HEK293T (cell line): Measurements from ENCODE around the gene RAB31.
"Not testable (repeated sequence)": the region's sequence is repeated elsewhere in the genome, so short reads cannot be mapped to it uniquely, and the experiment has no call there.

Source experiments
- CTCF ChIA-PET: fragments of 350-600 bp; formaldehyde crosslinking; extraction: SDS; loops from one replicate; lab custom pipeline; 2021; ENCODE audit warnings: antibody characterized with exemption, inconsistent platforms; lab: Yijun Ruan, JAX
- POLR2A ChIA-PET: fragments of 350-600 bp; formaldehyde crosslinking; extraction: SDS; loops from one replicate; lab custom pipeline; 2020; ENCODE audit warnings: antibody characterized with exemption, inconsistent platforms; lab: Yijun Ruan, JAX
- DNase-seq: peaks from one replicate; pipeline ENCODE4 v3.0.0; 2012; ENCODE audit warnings: mixed read lengths; ENCODE audit errors: extremely low spot score
- ARNT ChIP-seq: fragments of 450-650 bp; IDR thresholded peaks from 2 replicates; pipeline ENCODE4 v1.6.1; 2017; ENCODE audit warnings: mild to moderate bottlenecking
- BHLHE40 ChIP-seq: fragments of 450-650 bp; IDR thresholded peaks from 2 replicates; pipeline ENCODE4 v1.6.1; 2016; ENCODE audit warnings: mild to moderate bottlenecking, moderate library complexity, borderline replicate concordance
- CTBP1 ChIP-seq: fragments of 450-650 bp; IDR thresholded peaks from 2 replicates; pipeline ENCODE4 v1.6.1; 2016; ENCODE audit warnings: borderline replicate concordance
- ELF4 ChIP-seq: fragments of 450-650 bp; IDR thresholded peaks from 2 replicates; pipeline ENCODE4 v1.6.1; 2017; ENCODE audit warnings: antibody characterized with exemption
- FOXA1 ChIP-seq: fragments of 450-650 bp; IDR thresholded peaks from 2 replicates; pipeline ENCODE4 v1.6.1; 2016; ENCODE audit warnings: mild to moderate bottlenecking
- FOXK2 ChIP-seq: fragments of 450-650 bp; IDR thresholded peaks from 2 replicates; pipeline ENCODE4 v1.6.1; 2016; ENCODE audit warnings: mild to moderate bottlenecking
- FOXM1 ChIP-seq: fragments of 450-650 bp; IDR thresholded peaks from 2 replicates; pipeline ENCODE4 v1.6.1; 2017; ENCODE audit warnings: mild to moderate bottlenecking, borderline replicate concordance
- HDGF ChIP-seq: fragments of 450-650 bp; IDR thresholded peaks from 2 replicates; pipeline ENCODE4 v1.6.1; 2017; ENCODE audit warnings: antibody characterized with exemption, borderline replicate concordance
- L3MBTL2 ChIP-seq: fragments of 450-650 bp; conservative IDR thresholded peaks from 2 replicates; pipeline ENCODE4 v1.6.1; 2016; ENCODE audit warnings: mild to moderate bottlenecking
- LEF1 ChIP-seq: fragments of 450-650 bp; IDR thresholded peaks from 2 replicates; pipeline ENCODE4 v1.6.1; 2017; ENCODE audit warnings: mild to moderate bottlenecking, borderline replicate concordance
- NFRKB ChIP-seq: fragments of 450-650 bp; IDR thresholded peaks from 2 replicates; pipeline ENCODE4 v1.6.1; 2016; ENCODE audit warnings: mild to moderate bottlenecking, moderate library complexity
- PKNOX1 ChIP-seq: fragments of 450-650 bp; IDR thresholded peaks from 2 replicates; pipeline ENCODE4 v1.6.1; 2016
- SP1 ChIP-seq: fragments of 450-650 bp; IDR thresholded peaks from 2 replicates; pipeline ENCODE4 v1.6.1; 2017
- SUZ12 ChIP-seq: fragments of 450-650 bp; IDR thresholded peaks from 2 replicates; pipeline ENCODE4 v1.6.1; 2016; ENCODE audit warnings: mild to moderate bottlenecking
- TARDBP ChIP-seq: fragments of 450-650 bp; IDR thresholded peaks from 2 replicates; pipeline ENCODE4 v1.6.1; 2016
- ZNF384 ChIP-seq: fragments of 450-650 bp; IDR thresholded peaks from 2 replicates; pipeline ENCODE4 v1.6.1; 2016

RAB31 gene

GRCh38 chr18:9898792-9899549 lies 190.9 kb downstream of the RAB31 start:
- TF ChIP-seq CTBP1: no peak
- no peak for TF ChIP-seq FOXK2
- no peak for TF ChIP-seq SUZ12
- TF ChIP-seq L3MBTL2: no peak
- no peak for TF ChIP-seq PKNOX1
- no peak for TF ChIP-seq BHLHE40
- TF ChIP-seq SP1: no peak
- TF ChIP-seq HDGF: no peak
- no peak for TF ChIP-seq ELF4
- TF ChIP-seq ARNT: no peak
- no peak for TF ChIP-seq FOXA1
- no peak for TF ChIP-seq TARDBP
- no peak for TF ChIP-seq NFRKB
- TF ChIP-seq FOXM1: no peak
- no peak for TF ChIP-seq ZNF384
- no peak for TF ChIP-seq LEF1
- DNase-seq: no peak
- ChIA-PET CTCF (no interaction called here), POLR2A (no interaction called here)

- CTCF ChIA-PET, DNase-seq, POLR2A ChIA-PET: not testable (repeated sequence)
Observed at GRCh38 chr18:9899550-9899930, 191.4 kb downstream of the RAB31 start.

- CTCF ChIA-PET: no interaction called here
- no peak for TF ChIP-seq FOXK2
- no peak for TF ChIP-seq CTBP1
- no peak for TF ChIP-seq BHLHE40
- TF ChIP-seq FOXM1: no peak
- TF ChIP-seq SUZ12: no peak
- TF ChIP-seq LEF1: no peak
- TF ChIP-seq HDGF: no peak
- DNase-seq: no peak
- POLR2A ChIA-PET: interaction anchor here (1.0 kb wide), 1 partner anchor 13 kb away, joined by 3 read pairs; the partner anchor contains the start of gene VAPA
Observed at GRCh38 chr18:9900699-9901098, 192.6 kb downstream of the RAB31 start.

- CTCF ChIA-PET: no interaction called here
- TF ChIP-seq ARNT: no peak
- no peak for TF ChIP-seq BHLHE40
- no peak for TF ChIP-seq FOXK2
- no peak for TF ChIP-seq HDGF
- no peak for TF ChIP-seq NFRKB
- no peak for TF ChIP-seq TARDBP
- TF ChIP-seq PKNOX1: no peak
- TF ChIP-seq LEF1: no peak
- no peak for TF ChIP-seq ZNF384
- TF ChIP-seq ELF4: no peak
- no peak for TF ChIP-seq SUZ12
- no peak for TF ChIP-seq SP1
- TF ChIP-seq L3MBTL2: no peak
- no peak for TF ChIP-seq CTBP1
- no peak for TF ChIP-seq FOXA1
- no peak for TF ChIP-seq FOXM1
- POLR2A ChIA-PET: interaction anchor here (1.0 kb wide), 1 partner anchor 12 kb away, joined by 3 read pairs; the partner anchor contains the start of gene VAPA
- DNase-seq: no peak
Observed at GRCh38 chr18:9901377-9901776, 193.3 kb downstream of the RAB31 start.

- CTCF ChIA-PET, DNase-seq, POLR2A ChIA-PET: not testable (repeated sequence)
Observed at GRCh38 chr18:9902264-9902663, 194.2 kb downstream of the RAB31 start.

- CTCF ChIA-PET: no interaction called here
- POLR2A ChIA-PET: no interaction called here
Observed at GRCh38 chr18:9902832-9903231, 194.7 kb downstream of the RAB31 start.

More at GRCh38 chr18:9902832-9903231, 194.7 kb downstream of the RAB31 start:
- TF ChIP-seq NFRKB (no peak), PKNOX1 (no peak), FOXK2 (no peak), BHLHE40 (no peak), CTBP1 (no peak), ELF4 (no peak), HDGF (no peak), L3MBTL2 (no peak), ARNT (no peak), ZNF384 (no peak), SUZ12 (no peak), FOXM1 (no peak), TARDBP (no peak), FOXA1 (no peak), SP1 (no peak)
- no peak for DNase-seq
